ENCODE results near the gene RNF32.

Gene RNF32

GRCh38 chr7:156655251-156655650 is 14.7 kb downstream of the RNF32 start:
- TF ChIP-seq CTCF (IDR thresholded peaks at IDR 0.05; ENCODE audit: unreplicated experiment in 3 of 3), result no peak
- Mint-ChIP-seq H3K4me1 (peaks cover 14% of the 10 kb centered on the region), H3K36me3 (ENCODE audit: low read depth) (no peaks in the 10 kb centered on the region), H3K27me3 (ENCODE audit: low read depth) (peaks cover 4% of the 10 kb centered on the region), H3K27ac (no peak overlapping the region), H3K9me3 (no peaks in the 10 kb centered on the region), H3K4me3 (no peak overlapping the region)

GRCh38 chr7:156655983-156656382 is 15.4 kb downstream of the RNF32 start:
- TF ChIP-seq CTCF (IDR thresholded peaks at IDR 0.05; ENCODE audit: unreplicated experiment in 3 of 3), result no peak
- Mint-ChIP-seq H3K4me3 (no peak overlapping the region), H3K27me3 (ENCODE audit: low read depth) (no peaks in the 10 kb centered on the region), H3K27ac (no peak overlapping the region), H3K9me3 (no peaks in the 10 kb centered on the region), H3K36me3 (ENCODE audit: low read depth) (no peaks in the 10 kb centered on the region), H3K4me1 (peaks cover 14% of the 10 kb centered on the region)

GRCh38 chr7:156656598-156656997 is 16.0 kb downstream of the RNF32 start:
- no peak overlapping the region for H3K4me3 Mint-ChIP-seq
- H3K4me1 Mint-ChIP-seq, result peaks cover 14% of the 10 kb centered on the region
- TF ChIP-seq CTCF (IDR thresholded peaks at IDR 0.05; ENCODE audit: unreplicated experiment in 3 of 3), result no peak
- H3K27ac Mint-ChIP-seq, result no peak overlapping the region
- H3K9me3 Mint-ChIP-seq, result no peaks in the 10 kb centered on the region
- H3K36me3 Mint-ChIP-seq (ENCODE audit: low read depth), result no peaks in the 10 kb centered on the region
- no peaks in the 10 kb centered on the region for H3K27me3 Mint-ChIP-seq (ENCODE audit: low read depth)

GRCh38 chr7:156657681-156658080 is 17.1 kb downstream of the RNF32 start:
- no peaks in the 10 kb centered on the region for H3K9me3 Mint-ChIP-seq
- peaks cover 14% of the 10 kb centered on the region for H3K4me1 Mint-ChIP-seq
- no peak for TF ChIP-seq CTCF (IDR thresholded peaks at IDR 0.05; ENCODE audit: unreplicated experiment in 3 of 3)
- peak overlapping the region in 1 of 3 experiments; percentile 2 for H3K27ac Mint-ChIP-seq
- H3K4me3 Mint-ChIP-seq, result no peak overlapping the region
- H3K27me3 Mint-ChIP-seq (ENCODE audit: low read depth), result no peaks in the 10 kb centered on the region
- H3K36me3 Mint-ChIP-seq (ENCODE audit: low read depth), result no peaks in the 10 kb centered on the region

GRCh38 chr7:156659203-156659602 is 18.6 kb downstream of the RNF32 start:
- TF ChIP-seq CTCF (IDR thresholded peaks at IDR 0.05; ENCODE audit: unreplicated experiment in 3 of 3), result no peak
- Mint-ChIP-seq H3K9me3 (no peaks in the 10 kb centered on the region), H3K4me3 (no peak overlapping the region), H3K36me3 (ENCODE audit: low read depth) (no peaks in the 10 kb centered on the region), H3K27ac (no peak overlapping the region), H3K4me1 (peaks cover 14% of the 10 kb centered on the region), H3K27me3 (ENCODE audit: low read depth) (no peaks in the 10 kb centered on the region)

- H3K27ac Mint-ChIP-seq, result no peak overlapping the region
- no peak overlapping the region for H3K4me3 Mint-ChIP-seq
- H3K27me3 Mint-ChIP-seq (ENCODE audit: low read depth), result no peaks in the 10 kb centered on the region
- H3K36me3 Mint-ChIP-seq (ENCODE audit: low read depth), result no peaks in the 10 kb centered on the region
- H3K9me3 Mint-ChIP-seq, result no peaks in the 10 kb centered on the region
- peaks cover 8% of the 10 kb centered on the region for H3K4me1 Mint-ChIP-seq
- no peak for TF ChIP-seq CTCF (IDR thresholded peaks at IDR 0.05; ENCODE audit: unreplicated experiment in 3 of 3)
Observed at GRCh38 chr7:156659961-156660360, 19.4 kb downstream of the RNF32 start.
